Measurements from ENCODE around the gene IQSEC1. TPM values are rescaled to one million over a fixed set of nuclear protein-coding genes. Genes with fewer than 3 reads are reported as not detected.

IQSEC1 gene
- total RNA-seq, 4 donors from 2014 or later = 13.7 to 59.4 (median 35.5) TPM

DNA sequence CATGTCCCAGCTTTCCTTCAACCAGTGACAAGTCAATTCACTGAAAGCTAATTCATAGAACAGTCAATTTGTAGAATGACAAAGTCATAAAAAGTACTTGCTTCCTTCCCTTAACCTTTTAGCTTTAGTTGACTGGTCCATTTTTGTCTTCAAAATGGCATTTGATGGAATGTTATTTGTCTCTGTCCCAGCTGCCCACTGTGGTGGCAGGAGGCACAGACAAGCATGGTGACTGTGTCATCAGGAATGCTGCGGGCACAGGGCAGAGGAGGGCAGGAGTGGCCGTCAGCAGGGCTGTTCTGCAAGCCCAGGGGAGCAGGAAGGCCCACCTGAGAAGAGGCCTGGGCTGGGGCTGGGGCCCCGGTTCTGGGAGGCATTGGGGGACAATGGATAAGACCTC lies 10.0 kb downstream of the IQSEC1 start:
- Histone ChIP-seq H3K4me3 (no peak overlapping the region), H3K36me3 (no peaks in the 10 kb centered on the region), H3K9me3 (no peaks in the 10 kb centered on the region), H3K4me1 (no peaks in the 10 kb centered on the region), H3K27me3 (no peaks in the 10 kb centered on the region), H3K27ac (no peak overlapping the region)
- no peak for DNase-seq
- no peak for TF ChIP-seq POLR2A (IDR thresholded peaks at IDR 0.05)
- TF ChIP-seq, protein P1, sequence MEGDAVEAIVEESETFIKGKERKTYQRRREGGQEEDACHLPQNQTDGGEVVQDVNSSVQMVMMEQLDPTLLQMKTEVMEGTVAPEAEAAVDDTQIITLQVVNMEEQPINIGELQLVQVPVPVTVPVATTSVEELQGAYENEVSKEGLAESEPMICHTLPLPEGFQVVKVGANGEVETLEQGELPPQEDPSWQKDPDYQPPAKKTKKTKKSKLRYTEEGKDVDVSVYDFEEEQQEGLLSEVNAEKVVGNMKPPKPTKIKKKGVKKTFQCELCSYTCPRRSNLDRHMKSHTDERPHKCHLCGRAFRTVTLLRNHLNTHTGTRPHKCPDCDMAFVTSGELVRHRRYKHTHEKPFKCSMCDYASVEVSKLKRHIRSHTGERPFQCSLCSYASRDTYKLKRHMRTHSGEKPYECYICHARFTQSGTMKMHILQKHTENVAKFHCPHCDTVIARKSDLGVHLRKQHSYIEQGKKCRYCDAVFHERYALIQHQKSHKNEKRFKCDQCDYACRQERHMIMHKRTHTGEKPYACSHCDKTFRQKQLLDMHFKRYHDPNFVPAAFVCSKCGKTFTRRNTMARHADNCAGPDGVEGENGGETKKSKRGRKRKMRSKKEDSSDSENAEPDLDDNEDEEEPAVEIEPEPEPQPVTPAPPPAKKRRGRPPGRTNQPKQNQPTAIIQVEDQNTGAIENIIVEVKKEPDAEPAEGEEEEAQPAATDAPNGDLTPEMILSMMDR (IDR thresholded peaks at IDR 0.05) = no peak

DNA sequence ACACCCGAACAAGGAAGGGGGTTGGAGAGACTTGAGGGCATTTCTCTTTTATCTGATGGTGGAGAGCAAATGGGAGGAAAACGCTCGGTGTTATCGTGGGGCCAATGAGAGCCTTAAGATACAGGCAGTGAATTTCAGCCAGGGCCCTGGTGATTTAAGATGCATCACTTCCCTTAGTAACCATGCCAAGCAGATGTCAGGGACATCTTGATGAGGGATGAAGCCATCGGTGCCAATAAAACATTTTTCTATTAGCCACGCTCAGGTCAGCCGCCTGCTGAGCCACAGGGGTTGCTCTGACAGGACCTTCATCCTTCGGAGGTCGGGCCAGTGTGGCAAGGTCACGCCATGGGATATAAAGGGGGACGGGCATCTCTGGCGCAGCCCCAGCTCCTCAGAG lies 10.6 kb downstream of the IQSEC1 start:
- no peaks in the 10 kb centered on the region for H3K27me3 ChIP-seq
- H3K4me3 ChIP-seq = no peak overlapping the region
- TF ChIP-seq, protein P1 (IDR thresholded peaks at IDR 0.05) = no peak
- TF ChIP-seq POLR2A (IDR thresholded peaks at IDR 0.05) = no peak
- no peaks in the 10 kb centered on the region for H3K36me3 ChIP-seq
- no peaks in the 10 kb centered on the region for H3K9me3 ChIP-seq
- H3K27ac ChIP-seq = no peak overlapping the region
- no peaks in the 10 kb centered on the region for H3K4me1 ChIP-seq
- DNase-seq = no peak

DNA sequence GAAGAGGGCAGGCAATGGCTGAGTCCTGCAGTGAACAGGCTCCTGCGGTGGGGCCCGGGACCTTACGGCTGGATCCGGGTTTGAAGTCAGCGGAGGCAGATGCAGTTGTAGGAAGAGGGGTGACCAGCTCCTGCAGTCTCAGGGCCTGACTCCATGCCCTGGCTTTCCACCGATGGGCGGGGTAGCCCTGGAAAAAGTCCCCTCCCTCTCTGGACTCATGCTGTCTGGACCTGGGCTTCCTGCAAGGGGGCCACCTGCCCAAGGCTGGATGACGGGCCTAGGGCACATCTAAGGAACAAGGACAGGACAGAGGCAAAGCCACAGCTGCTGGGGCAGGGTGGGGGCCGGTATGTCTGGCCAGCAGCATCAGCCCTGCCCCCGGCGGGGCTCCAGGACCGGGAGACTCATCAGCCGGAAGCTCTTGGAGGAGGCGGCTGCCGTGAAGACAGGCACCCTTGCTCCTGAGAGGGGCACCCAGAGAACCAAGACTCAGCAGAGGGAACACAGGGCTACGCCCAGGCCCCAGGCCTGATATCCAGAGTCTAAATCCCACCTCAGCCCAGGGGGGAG lies 12.8 kb downstream of the IQSEC1 start:
- Histone ChIP-seq H3K4me3 (no peak overlapping the region), H3K27me3 (no peaks in the 10 kb centered on the region), H3K4me1 (no peaks in the 10 kb centered on the region), H3K36me3 (no peaks in the 10 kb centered on the region), H3K27ac (no peak overlapping the region), H3K9me3 (no peaks in the 10 kb centered on the region)
- TF ChIP-seq, protein P1 (IDR thresholded peaks at IDR 0.05) = no peak
- TF ChIP-seq POLR2A (IDR thresholded peaks at IDR 0.05) = no peak
- DNase-seq = no peak

DNA sequence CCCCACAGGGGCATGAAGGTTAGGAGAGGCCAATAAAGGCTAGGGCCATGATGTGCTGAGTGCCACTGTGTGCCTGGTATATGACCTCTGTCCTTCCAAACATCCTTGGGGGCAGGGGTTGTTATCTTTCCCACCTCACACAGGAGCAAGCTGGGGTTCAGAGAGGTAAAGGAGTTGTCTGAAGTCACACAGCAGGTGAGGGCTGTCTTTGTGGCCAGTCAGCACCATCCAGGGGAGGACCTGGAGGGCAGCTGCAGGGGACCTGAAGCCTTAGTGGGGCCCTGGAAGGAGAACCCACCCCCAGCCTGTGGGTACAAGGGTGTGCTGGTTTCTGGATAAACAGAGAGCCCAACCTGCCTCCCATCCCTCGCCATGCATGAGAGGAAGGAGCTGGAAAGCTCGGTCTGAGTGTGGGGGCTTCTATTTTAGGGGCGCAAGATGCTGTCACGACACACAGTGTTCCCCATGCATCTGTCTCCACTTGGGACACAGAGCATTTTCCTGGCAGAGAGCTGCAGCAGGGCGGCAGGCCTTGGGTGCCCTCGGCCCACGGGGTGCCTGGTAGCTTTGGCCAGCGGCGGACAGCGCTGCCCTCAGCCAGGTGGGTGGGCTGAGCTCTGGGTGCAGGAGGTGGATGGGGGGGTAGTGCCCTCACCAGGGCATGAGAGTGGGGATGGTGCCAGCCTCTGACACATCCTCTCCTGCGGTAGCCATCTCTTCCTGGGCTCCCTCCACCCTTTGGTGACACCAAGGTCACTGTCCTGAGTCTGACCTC lies 14.7 kb downstream of the IQSEC1 start:
- Histone ChIP-seq H3K9me3 (no peaks in the 10 kb centered on the region), H3K4me3 (no peak overlapping the region), H3K36me3 (no peaks in the 10 kb centered on the region), H3K4me1 (no peaks in the 10 kb centered on the region), H3K27me3 (no peaks in the 10 kb centered on the region), H3K27ac (no peak overlapping the region)
- TF ChIP-seq, protein P1 (IDR thresholded peaks at IDR 0.05) = no peak
- no peak for TF ChIP-seq POLR2A (IDR thresholded peaks at IDR 0.05)
- DNase-seq = no peak

DNA sequence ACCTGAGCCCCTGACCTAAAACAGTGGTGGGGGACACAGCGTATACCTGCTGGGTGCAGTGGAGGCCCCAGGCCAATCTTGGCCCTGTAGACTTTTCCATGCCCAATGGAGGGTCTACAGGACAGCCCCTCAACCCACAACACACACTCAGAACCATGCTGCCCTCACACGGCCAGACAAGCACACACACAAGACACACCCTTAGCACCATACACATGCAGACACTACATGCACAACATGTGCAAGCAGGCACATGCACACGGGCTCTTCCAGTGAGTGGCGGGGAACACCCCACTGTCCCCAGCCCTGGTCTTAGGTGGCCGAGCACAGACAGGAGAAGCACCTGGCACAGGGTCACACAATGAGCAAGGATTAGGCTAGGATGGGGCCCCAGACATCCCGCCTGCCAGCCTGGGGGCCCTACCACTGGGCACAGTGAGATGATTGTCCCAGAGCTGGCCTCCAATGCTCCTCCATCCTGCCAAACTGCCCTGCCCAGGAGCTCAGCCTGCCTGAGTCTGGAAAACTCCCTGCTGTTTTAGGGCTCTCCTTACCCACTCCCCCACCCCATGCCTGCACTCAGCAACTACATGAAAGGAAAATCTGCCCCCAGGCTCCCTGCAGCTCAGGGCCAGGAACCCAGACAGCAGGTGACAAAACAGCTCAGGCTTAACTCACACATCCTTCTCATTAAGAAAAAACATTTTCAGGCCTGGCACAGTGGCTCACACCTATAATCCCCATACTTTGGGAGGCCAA lies 15.8 kb downstream of the IQSEC1 start:
- Histone ChIP-seq H3K36me3 (no peaks in the 10 kb centered on the region), H3K4me1 (no peaks in the 10 kb centered on the region), H3K27ac (no peak overlapping the region), H3K27me3 (no peaks in the 10 kb centered on the region), H3K4me3 (no peak overlapping the region), H3K9me3 (no peaks in the 10 kb centered on the region)
- TF ChIP-seq, protein P1 (IDR thresholded peaks at IDR 0.05) = no peak
- no peak for TF ChIP-seq POLR2A (IDR thresholded peaks at IDR 0.05)
- no peak for DNase-seq

Data from Peyer's patch (tissue), 4 donors.